Measurements from ENCODE around the gene CTIF.

DNA sequence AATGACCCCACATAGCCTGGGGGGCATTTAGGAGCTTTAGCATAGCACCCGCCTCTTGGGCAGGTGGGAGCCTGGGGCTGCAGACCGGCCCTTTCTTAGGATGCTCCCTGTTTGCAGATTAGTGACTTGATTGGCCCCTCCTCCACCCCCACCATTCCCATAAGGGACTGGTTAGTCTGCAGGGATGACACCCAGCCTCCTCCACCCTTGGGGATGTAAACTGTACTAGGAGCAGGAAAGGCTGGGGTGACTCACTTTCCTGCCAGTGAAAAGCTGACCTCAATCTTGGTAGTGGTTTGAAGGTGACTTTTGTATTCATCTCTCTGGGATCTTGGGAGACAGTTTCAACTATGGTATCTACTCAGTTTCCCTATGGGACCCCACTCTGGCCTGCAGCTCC, 24.2 kb downstream of the CTIF start:
- no peak for TF ChIP-seq EZH2phosphoT487 (IDR thresholded peaks at IDR 0.05; ENCODE audit: borderline replicate concordance, low read depth, low read length)
- TF ChIP-seq, protein P1, sequence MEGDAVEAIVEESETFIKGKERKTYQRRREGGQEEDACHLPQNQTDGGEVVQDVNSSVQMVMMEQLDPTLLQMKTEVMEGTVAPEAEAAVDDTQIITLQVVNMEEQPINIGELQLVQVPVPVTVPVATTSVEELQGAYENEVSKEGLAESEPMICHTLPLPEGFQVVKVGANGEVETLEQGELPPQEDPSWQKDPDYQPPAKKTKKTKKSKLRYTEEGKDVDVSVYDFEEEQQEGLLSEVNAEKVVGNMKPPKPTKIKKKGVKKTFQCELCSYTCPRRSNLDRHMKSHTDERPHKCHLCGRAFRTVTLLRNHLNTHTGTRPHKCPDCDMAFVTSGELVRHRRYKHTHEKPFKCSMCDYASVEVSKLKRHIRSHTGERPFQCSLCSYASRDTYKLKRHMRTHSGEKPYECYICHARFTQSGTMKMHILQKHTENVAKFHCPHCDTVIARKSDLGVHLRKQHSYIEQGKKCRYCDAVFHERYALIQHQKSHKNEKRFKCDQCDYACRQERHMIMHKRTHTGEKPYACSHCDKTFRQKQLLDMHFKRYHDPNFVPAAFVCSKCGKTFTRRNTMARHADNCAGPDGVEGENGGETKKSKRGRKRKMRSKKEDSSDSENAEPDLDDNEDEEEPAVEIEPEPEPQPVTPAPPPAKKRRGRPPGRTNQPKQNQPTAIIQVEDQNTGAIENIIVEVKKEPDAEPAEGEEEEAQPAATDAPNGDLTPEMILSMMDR (conservative IDR thresholded peaks at IDR 0.05; ENCODE audit: low read length), result no peak

All from OCI-LY7 (cell line).